Measurements from ENCODE around the gene IER5.

IER5 gene

DNA sequence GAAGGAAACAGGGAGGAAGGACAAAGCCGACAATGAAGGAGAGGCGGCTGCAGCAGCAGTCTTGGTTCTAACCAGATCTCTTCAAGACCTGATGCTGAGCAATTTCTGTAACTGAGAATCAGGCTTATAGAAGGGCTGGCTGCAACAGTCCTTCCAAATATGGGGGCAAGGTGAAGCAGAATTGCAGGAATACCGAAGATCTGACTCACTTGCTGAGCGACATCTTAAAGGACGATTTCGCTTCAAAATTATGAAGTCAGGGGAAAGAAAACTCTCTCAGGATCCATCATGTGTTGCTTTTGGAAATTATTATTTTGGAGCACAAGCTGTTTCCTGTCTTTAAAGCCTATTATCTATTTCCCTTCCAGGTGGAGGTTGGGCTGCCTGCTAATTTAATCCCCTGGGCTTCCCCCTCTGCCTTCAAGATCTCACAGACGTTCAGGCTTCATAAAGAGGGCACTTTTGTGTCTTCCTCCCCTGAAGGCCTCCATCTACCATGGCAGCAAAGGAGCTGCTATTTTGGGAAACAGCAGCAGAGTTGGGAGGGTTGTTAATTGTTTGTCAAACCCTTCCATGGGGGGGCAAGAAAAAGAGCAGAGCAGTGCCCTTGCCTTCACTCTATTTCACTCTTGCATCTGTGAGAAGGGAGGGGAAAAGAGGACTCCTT is 10.8 kb upstream of the IER5 start:
- DNase-seq = no peak

DNA sequence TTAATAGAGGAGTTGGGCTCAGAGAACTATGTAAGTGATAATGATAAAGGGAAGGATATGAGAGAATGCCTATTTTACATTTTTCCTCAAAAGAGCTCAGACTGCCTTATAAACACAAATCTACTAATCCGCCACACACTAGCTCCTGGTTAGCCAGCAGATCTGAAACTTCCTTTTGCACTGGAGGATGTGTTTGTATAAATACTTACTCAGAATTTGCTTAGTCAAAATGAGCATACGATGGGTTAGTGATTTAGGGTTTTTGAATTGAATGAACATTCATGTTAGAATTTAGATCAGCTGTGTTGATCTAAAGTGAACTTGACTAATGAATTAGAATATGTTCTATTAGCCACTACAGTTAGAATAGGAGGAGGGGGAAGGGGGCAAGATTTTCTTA is 9.1 kb upstream of the IER5 start:
- DNase-seq = no peak

DNA sequence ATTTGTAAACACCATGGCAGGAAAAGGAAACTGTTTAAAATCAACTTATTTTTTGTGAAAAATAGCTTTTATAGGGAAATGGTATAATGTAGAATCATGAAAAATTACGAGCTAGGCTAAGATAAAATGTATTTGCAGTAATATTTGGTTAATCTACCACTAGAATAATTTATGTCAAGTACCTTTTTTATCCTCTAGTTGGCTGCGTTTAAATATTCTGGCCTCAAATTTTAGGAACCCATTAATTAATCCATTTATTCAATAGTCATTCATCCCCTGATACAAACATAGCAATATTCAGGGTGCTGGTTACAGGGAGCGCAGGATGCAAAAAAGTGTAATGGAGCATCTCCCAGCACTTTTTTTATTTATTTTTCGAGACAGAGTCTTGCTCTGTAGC is 8.6 kb upstream of the IER5 start:
- DNase-seq = no peak

DNA sequence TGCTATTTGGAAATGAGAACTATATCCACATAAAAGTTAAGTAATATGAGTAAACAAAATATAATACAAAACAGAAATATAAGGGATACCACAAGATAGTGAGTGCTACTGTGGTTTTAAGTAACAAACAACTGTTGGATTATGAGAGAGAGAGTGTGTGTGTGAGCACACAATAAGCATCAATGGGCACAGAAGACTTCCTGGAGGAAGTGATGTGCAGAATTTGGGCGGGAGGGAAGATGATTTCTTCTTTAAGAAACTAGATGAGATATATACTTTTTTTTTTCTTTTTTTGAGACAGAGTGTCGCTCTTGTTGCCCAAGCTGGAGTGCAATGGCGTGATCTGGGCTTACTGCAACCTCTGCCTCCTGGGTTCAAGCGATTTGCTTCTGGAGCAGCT is 7.9 kb upstream of the IER5 start:
- DNase-seq = no peak

DNA sequence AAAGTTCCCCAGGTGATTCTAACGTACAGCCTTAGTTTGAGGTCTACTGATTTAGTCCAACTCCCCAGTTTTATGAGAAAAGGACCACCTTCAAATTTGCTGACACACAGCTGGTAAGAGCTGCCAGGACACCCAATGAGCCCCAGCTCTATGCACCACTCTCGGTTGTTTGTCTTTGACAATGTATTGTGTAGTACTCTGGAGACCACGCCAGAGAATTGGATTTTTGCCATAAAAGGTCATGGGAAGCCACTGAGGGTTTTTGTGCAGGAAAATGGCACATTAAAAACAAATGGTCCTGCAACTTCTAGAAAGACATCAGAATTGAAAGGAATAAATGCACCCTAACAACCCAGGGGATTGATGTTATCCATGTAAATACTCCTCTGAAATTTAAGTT is 7.1 kb upstream of the IER5 start:
- no peak for DNase-seq

DNA sequence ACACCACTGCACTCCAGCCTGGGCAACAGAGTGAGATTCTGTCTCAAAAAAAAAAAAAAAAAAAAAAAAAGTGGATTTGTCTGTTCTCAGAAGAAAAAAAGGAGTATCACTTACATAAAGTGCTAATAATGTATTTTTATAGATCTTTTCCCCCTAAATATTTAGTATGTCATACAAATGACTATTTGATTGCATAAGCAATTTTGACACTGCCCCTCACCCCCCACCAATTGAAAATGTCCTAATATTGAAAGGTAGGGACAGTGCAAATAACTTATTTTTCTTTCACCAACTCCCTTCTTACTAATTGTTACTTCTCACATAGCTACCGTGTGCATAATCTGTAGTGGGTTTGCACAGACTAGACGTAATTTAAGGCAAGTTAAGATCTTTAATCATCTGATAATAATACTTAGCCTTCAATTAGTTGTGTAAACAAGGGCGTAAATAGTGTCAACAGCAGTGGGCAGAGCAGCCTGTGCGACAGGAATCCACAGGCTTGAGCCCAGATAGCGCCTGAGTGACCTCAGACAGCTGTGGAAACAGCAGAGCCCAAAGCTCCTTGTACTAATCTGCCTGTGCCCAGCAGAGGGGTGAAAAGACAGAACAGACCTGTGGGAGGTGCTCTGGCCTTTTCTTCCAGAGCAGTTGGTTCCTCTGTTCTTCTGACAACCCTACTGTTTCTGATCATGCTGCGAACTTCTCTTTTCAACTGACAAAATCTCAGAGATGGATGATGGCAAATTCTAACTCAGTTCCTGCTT is 4.5 kb upstream of the IER5 start:
- DNase-seq = no peak

DNA sequence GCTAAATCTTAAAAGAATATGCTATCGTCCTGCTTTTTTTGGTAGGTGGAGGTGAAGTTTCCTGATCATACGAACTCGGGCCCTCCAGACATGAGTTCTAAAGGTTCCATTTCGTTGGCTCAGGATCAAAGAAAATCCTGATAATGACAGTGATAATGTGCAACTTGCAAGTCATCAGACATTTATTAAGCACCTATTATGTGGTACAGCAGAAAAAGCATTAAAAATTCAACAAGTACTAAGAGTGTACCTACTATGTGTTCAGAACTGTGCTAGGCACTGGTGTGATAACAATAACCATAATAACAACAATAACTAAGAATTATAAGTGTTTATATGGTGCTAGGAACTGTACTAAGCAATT is 3.9 kb upstream of the IER5 start:
- DNase-seq = no peak

DNA sequence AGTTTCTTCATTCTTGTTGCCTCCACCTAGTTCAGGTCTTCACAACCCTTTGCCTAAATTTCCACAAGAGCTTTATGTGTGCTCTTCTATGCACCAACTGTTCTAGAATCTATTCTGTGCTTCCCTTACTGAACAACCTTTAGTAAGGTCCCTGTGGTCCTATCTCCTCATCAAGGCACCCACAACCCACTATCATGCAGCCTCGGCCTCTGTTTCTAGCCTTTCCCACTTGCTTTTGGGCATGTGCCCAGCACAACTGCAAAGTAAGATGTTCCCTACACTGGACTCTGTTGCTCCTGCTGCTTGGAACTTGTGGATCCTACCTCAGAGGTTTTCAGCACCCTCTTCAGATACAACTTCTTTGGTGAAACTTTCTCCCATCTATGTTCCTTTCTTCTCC is 2.4 kb upstream of the IER5 start:
- no peak for DNase-seq

DNA sequence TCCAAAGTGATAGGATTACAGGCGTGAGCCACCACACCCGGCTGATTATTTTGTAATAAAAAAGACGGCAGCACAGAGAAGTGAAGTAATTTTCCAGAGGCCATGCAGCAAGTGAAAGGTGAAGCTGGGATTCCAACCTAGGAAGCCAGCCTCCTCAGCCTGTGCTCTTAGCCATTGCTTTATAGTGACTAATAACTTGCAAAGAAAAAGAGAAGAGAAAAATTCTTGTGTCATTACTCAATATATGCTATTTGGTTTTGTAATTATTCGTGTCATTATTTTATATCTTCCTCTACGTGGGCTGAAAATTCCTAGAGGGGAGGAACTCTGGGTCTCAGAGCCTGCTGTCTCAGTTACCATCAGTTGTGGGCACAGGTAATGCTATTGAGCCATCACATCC is 1.6 kb upstream of the IER5 start:
- DNase-seq = no peak

DNA sequence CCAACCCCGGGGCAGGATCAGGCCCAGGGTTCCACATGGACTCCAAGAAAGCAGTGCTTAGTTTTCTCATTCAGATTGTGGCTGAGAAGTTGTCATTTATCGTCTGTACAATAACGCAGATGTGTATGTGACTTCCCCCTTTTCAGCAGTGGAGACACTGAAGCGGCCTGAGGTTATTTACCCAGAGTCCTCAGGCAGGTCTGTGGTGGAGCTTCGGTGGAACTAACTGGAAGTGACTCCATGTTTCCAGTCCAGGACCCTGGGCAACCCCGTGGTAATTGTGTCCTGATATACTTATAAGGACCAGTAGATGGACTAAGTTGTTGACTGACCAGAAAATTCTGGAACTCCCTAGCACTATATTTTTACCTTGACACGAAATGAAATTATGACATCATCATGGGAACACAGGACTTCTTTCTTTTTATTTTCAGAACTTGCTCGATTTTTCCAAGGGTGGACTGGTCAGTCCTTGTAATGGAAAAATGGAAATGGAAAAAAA is 1.0 kb upstream of the IER5 start:
- no peak for DNase-seq

DNA sequence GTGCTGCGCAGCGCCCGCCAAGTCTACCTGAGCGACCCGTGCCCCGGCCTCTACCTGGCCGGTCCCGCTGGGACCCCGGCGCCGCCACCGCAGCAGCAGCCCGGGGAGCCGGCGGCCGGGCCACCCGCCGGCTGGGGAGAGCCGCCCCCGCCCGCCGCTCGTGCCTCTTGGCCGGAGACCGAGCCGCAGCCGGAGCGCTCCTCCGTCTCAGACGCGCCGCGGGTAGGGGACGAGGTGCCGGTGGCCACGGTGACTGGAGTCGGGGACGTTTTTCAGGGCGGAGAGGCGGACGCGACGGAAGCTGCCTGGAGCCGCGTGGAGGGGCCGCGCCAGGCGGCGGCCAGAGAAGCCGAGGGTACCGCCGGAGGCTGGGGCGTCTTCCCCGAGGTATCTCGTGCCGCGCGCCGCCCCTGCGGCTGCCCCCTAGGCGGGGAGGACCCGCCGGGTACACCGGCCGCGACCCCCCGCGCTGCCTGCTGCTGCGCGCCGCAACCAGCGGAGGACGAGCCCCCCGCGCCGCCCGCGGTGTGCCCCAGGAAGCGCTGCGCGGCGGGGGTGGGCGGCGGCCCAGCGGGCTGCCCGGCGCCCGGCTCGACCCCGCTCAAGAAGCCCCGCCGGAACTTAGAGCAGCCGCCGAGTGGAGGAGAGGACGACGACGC is 646 bp downstream of the IER5 start:
- peak; percentile 65 for DNase-seq

DNA sequence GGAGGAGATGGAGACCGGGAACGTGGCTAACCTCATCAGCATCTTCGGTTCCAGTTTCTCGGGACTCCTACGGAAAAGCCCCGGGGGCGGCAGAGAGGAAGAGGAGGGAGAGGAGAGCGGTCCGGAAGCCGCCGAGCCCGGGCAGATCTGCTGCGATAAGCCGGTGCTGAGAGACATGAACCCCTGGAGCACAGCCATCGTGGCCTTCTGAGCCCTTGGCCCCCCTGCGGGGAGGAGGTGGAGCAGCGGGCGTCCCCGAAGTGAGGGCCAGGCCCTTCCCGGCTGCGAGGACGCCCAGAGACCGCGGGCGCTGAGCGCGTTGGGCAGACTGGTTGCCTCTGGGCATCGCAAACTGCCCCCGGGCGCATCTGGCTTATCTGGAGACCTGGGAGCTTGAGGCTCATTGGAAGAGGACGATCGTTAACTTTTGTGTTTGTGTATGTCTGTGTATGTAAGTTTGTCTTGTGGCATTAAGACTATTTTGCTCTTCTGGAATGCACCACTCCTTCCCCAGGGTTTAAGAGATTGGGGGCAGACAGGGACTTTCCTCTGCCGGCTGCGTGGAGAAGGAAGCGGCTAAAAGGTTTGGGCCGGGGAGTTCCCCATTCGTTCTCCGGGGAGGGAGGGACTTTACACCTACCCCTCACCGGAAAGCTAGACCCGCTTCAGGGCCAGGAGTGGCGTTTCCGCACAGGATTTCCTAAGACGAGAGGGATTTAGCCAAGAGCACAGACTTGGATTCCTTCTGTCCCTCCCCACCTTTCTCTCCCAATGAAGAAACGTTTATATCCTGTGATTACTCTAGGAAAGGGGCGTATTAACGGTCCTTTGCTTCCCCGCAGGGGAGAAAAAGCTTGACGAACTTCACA is 1.4 kb downstream of the IER5 start:
- DNase-seq = peak; percentile 86

DNA sequence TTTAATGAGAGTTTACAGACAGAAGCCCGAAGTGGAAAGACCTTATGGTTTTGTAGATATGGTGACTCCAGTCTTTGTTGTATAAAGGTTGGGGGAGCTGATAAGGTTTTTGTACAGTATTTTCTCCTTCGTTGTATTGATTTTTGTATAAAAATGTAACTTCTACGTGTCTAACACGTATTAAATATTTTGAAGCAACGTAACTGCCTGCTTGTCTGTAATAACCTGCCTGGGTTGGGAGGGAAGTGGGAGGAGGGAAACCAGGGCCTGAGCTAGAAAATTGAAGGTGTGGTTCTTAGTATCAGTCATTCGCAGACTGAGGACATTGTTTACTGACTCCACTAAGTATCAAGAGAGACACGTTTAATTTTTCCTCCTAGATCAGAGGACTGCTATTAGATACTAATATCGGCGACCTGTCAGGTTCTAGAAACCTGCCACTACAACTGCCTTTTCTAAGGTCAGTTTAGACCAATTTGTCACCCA is 2.2 kb downstream of the IER5 start:
- no peak for DNase-seq

DNA sequence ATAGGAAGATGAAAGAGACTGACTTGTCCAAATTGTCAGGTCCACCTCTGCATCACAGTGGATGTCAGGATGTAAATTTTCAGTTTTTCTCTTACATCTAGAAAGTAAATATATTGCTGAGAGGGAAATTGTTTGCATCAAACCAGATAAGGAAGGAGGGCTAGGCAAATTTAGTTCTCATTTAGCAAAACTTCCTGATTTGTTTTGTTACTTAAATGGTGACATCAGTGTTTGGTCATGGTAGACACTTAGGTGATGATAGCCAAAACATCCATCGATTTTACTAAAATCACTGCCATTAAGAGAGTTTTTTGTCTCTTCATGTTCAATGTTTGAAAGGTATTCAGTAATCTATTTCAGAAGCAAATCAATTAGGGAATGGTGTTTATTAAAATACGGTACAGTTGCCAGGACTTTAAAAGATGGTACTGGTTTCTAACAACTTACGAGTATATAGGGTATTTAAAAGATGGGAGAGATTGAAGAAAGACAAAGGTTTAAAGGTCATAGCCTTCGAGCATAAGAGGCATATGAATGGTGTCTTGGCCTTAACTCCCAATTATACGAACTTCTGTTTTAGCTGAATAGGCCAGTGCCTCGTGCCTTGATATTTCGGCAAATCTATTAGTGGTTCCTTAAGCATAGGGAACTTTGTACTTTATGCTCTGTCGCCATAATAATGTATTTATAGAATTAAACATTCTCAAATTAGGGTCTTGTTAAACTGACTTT is 3.0 kb downstream of the IER5 start:
- DNase-seq = no peak

DNA sequence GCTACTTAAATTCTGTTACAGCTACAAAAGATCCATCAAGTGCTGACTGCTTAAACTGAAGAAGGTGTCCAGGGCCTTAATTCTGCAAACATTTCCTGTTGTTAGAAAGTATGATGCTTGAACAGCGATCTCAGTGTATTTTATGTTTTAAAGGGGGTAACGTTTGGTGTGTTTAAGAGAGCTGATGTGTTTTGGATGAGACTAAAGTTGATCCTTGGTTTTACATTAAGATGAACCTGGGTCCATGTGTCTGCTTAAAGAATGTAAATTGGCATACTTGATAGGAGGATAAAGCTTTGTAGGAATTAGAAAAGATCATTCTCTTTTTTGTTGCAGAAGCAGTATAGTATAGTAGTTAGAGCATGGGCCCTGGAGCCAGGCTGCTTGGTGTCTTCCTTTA is 3.6 kb downstream of the IER5 start:
- no peak for DNase-seq

DNA sequence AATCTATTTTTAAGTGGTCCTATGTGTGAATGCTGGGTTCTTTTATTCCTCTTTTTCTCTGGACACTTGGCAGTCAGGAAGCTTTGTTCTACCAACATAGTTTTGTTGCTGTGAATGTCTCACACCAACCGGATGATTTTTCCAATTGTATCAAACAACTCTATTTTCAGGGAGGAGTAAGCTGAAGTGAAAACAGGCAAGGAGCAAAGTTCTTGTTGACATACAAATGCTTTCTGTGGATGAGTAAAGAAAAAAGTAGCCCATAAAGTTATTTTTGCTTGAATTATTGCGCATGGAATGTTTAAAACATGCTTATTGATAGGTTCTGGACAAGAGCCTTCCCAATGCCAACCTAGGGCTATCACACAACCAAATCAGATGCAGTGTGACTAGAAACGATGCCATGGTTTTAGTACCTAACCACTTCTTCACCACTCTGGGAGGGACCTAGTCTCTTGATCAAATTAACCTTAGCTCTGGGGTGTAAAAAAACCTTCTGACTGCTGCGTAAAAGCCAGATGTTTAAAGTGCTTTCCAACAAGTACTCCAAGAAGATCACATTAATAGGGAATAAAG is 4.5 kb downstream of the IER5 start:
- no peak for DNase-seq

DNA sequence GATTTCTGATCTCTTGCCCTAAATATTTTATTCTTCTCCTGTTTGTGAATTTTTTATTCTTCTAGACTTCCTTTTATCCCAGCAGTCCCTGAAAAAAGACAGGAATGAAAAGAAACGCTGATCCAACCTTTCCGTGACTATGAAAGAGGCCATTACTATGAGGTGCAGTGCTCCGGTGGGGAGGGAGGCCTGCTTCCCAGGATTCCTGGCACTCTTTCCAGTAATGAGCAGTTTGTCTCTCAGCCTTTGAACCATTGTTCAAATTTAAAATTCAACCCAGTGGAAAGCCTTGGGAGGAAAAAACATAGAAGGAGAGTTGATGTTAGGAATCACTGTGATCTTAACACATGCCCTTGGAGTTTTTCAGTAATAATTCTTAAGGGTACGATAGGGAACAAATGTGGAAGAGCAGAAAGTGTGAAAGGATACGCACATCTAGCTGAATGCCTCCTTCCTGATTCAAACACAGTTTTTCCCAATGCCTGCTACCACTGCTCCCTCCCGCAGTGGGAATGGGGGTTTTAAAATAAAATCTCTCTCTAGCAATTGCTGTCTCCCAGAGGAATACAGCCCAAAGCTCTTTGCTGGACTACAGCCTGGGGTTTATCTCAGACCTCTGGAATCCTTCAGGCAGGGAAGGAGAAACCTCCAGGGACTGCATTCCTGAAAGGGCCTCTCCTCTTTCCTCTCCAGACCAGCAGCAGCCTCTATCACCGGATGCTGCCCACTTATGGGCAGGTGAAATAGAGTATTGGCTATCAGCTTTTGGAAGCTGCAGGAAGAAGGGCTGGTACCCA is 6.1 kb downstream of the IER5 start:
- no peak for DNase-seq

DNA sequence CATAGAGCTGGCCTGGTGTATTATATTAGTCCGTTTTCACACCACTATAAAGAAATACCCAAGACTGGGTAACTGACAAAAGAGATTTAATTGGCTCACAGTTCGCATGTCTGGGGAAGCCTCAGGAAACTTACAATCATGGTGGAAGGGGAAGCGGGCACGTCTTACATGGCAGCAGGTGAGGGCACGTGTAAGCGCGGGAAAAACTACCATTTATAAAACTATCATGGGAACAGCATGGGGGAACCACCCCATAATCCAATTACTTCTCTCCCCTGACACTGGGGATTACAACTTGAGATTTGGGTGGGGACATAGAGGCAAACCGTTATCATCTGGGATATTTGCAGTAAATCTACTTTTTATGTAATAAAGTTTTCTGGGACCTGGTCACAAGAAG is 6.8 kb downstream of the IER5 start:
- no peak for DNase-seq

DNA sequence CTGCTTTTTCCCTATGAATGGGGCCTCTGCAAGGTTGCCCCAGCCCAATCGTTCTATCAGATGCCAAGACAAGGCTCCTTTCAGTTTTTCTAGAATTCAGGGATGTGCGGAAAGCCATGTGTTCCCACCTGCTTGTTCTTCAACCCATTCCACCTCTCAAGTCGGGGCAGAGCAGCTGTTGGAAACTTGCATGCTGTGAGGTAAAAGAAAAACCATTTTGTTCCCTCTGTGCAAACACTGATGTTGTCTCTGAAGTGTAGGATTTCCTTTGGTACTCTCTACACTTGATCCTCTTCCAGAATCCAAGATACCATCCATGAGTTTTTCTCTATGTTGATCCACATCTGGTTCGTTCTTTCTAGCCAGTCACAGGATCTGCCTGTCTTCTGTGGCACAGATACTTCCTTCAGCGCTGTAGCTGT is 7.3 kb downstream of the IER5 start:
- no peak for DNase-seq

DNA sequence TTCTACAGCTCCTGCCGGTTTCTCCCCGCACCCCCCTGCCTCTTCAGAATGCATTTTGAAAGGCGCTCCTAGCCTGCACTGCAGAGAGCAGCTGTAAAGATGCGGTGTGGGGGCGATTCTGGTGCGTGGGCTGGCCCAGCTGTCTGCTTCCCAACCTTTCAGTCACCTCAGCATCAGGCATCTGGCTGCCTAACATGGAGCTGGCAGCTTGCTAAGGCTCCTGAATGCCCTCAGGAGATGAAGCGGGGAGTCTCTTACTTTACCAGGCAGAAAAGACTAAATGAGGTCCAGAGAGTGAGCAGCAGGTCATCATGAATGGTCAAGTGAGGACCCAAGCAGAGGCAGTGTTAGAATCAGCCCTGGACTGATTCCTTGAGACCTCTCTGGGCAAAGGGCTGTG is 8.7 kb downstream of the IER5 start:
- peak; percentile 58 for DNase-seq

Data from retina (tissue), 1 donor.